Common myeloid progenitor, CD34-positive (primary cell): ENCODE data around the gene C1QTNF9. TPM values are rescaled to one million over a fixed set of nuclear protein-coding genes. Genes with fewer than 3 reads are reported as not detected.
"Not testable (repeated sequence)": the region's sequence is repeated elsewhere in the genome, so short reads cannot be mapped to it uniquely, and the experiment has no call there.

Experiments
- CTCF ChIA-PET: fragments of 350-600 bp; sonication (Branson Sonifier 250); formaldehyde crosslinking; loops from one replicate; lab custom pipeline; 2021; ENCODE audit warnings: antibody characterized with exemption; lab: Charles Lee
- POLR2A ChIA-PET: fragments of 350-600 bp; sonication (Branson Sonifier 250); formaldehyde crosslinking; loops from one replicate; lab custom pipeline; 2021; ENCODE audit warnings: antibody characterized with exemption; lab: Charles Lee
- DNase-seq, 3 donors: peaks; one replicate each; pipeline versions ENCODE4 v3.0.0 to v3.0.0-alpha.2; 2013
- H3K27ac ChIP-seq, 2 experiments: 1 replicate in 1 of 2; 2 replicates in 1 of 2; pipeline ENCODE4 v1.7.0; 2013; ENCODE audit warnings: inconsistent platforms in 2 of 2, low read length in 2 of 2, mild to moderate bottlenecking in 2 of 2, low read depth in 1 of 2, moderate library complexity in 1 of 2; ENCODE audit not compliant: severe bottlenecking in 2 of 2, insufficient read depth in 1 of 2, poor library complexity in 1 of 2
- H3K27me3 ChIP-seq, 5 experiments: replicated peaks in 2 of 5; 1 replicate in 3 of 5; 2 replicates in 2 of 5; pipeline versions ENCODE4 v1.6.1 to v1.7.0; 2013; ENCODE audit warnings: low read length in 4 of 5, mild to moderate bottlenecking in 2 of 5, moderate library complexity in 2 of 5, inconsistent platforms in 1 of 5; ENCODE audit not compliant: insufficient read depth in 5 of 5, control insufficient read depth in 4 of 5
- H3K36me3 ChIP-seq, 4 experiments: 1 replicate in 2 of 4; 2 replicates in 2 of 4; pipeline versions ENCODE4 v1.6.1 to v1.7.0; 2013; ENCODE audit warnings: low read length in 3 of 4, control low read depth in 1 of 4, mild to moderate bottlenecking in 1 of 4; ENCODE audit not compliant: control insufficient read depth in 4 of 4, insufficient read depth in 4 of 4
- H3K4me1 ChIP-seq, 4 experiments: 1 replicate in 3 of 4; 2 replicates in 1 of 4; pipeline versions ENCODE4 v1.6.1 to v1.7.1; 2013; ENCODE audit warnings: low read length in 3 of 4, mild to moderate bottlenecking in 3 of 4, control low read depth in 1 of 4, inconsistent platforms in 1 of 4, moderate library complexity in 1 of 4; ENCODE audit not compliant: control insufficient read depth in 4 of 4, insufficient read depth in 4 of 4; ENCODE audit errors: control extremely low read depth in 1 of 4
- H3K4me3 ChIP-seq, 7 experiments: 1 replicate in 4 of 7; 2 replicates in 3 of 7; pipeline versions ENCODE4 v1.5.1 to v1.7.0; 2013; ENCODE audit warnings: mild to moderate bottlenecking in 7 of 7, low read length in 6 of 7, moderate library complexity in 6 of 7, inconsistent platforms in 2 of 7, low read depth in 2 of 7, control low read depth in 1 of 7; ENCODE audit not compliant: insufficient read depth in 4 of 7, control insufficient read depth in 1 of 7; ENCODE audit errors: extremely low read depth in 1 of 7
- H3K9me3 ChIP-seq, 5 experiments: 1 replicate in 4 of 5; 2 replicates in 1 of 5; pipeline versions ENCODE4 v1.6.1 to v1.7.1; 2013; ENCODE audit warnings: low read length in 4 of 5, mild to moderate bottlenecking in 2 of 5, inconsistent platforms in 1 of 5, low read depth in 1 of 5, moderate library complexity in 1 of 5; ENCODE audit not compliant: control insufficient read depth in 4 of 5, insufficient read depth in 2 of 5; ENCODE audit errors: control extremely low read depth in 1 of 5
- WGBS: methylation state at CpG from one replicate; pipeline ENCODE4 v1.1.5; 2013; ENCODE audit not compliant: insufficient coverage; 5-methylcytosine and 5-hydroxymethylcytosine counted together
- polyA plus RNA-seq: library from polyadenylated mRNA; unstranded; fragments of 120-200 nt; gene quantifications from one replicate; pipeline ENCODE4 v1.2.1, GENCODE V29; 2013

Gene C1QTNF9, protein sequence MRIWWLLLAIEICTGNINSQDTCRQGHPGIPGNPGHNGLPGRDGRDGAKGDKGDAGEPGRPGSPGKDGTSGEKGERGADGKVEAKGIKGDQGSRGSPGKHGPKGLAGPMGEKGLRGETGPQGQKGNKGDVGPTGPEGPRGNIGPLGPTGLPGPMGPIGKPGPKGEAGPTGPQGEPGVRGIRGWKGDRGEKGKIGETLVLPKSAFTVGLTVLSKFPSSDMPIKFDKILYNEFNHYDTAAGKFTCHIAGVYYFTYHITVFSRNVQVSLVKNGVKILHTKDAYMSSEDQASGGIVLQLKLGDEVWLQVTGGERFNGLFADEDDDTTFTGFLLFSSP
- polyA plus RNA-seq = not detected

DNA sequence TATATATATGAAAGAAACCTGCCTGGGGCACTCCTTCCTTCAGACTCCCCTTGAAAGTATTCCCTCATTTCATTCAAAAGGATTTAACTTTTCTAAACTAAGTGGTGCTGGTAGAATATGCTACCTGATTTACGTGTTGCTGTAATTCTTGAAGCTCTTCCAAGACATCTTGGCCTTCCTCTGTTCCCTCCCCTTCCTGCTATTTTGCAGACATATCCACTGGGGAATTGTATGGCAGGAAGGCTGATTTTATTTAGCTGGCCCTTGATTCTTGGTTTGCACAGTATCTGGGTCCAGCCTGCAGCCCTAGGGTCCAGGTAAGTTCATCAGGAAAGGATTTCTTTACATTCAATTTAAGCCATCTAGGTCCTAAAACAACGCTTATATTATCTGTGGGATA, at the start of gene C1QTNF9:
C1QTNF9 (plus strand) TSS at position 281 of the 400 bp plus-strand sequence. CDS start 6,424 bp downstream, outside the sequence.
- H3K9me3 ChIP-seq, CTCF ChIA-PET, H3K4me1 ChIP-seq, H3K4me3 ChIP-seq, H3K27me3 ChIP-seq, H3K27ac ChIP-seq, POLR2A ChIA-PET, DNase-seq: not testable (repeated sequence)
- peaks cover 0 to 12% (median 8%) of the 10 kb centered on the region in 4 experiments for H3K36me3 ChIP-seq
- no CpG with 5 or more reads among the region's 2 CpGs for WGBS

DNA sequence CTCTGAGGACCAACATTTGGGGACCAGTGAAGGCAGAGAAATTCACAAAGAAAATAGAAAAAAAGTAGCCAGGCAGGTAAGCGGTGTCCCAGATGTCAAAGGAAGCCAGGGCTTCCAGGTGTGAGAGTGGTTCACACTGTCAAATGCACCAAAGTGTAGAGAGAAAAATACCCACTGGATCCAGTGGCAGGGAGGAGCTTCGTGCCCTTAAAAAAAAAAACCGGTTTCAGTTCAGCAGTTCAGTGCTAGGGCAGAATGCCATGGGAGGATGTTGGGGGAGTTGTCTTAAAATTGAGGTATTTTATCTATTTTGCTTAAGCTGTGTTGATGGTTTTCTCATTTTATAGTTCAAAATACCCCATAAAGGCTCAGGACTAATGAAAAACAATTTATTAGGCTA, 47.8 kb upstream of the C1QTNF9 start:
- no peak overlapping the region for H3K27ac ChIP-seq
- peaks cover 0 to 3% (median 1%) of the 10 kb centered on the region in 4 experiments for H3K36me3 ChIP-seq
- H3K9me3 ChIP-seq = no peaks in the 10 kb centered on the region
- POLR2A ChIA-PET = interaction anchor here (1.1 kb wide), 1 partner anchor 9 kb away, joined by 3 read pairs; no protein-coding TSS in a partner anchor
- peaks cover 2 to 15% (median 13%) of the 10 kb centered on the region in 4 experiments for H3K4me1 ChIP-seq
- DNase-seq = peak in 1 of 3 donors; percentile 66
- 100% methylated on average over 2 of the region's 3 CpGs for WGBS
- H3K27me3 ChIP-seq = no peaks in the 10 kb centered on the region
- H3K4me3 ChIP-seq = no peak overlapping the region
- CTCF ChIA-PET = interaction anchor here (1.1 to 1.6 kb wide), 4 partner anchors 8 to 861 kb away, joined by 3 to 6 read pairs (median 3); no protein-coding TSS in a partner anchor

DNA sequence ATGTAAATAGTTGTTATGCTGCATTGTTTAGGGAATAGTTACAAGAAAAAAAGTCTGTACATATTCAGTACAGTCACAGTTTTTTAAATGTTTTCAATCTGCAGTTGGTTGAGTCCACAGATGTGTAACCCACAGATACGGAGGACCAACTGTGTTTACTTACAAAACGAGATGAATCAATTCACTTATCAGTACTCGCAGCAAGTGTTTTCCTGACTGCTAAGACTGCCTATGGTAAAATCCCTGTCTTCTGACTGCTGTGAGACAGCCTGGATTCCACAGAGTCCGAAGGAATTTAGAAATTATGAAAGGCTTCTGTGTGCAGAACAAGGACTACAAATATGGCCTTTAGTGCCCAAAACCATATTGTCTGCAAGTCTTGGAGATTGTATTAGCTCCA, 45.7 kb upstream of the C1QTNF9 start:
- H3K36me3 ChIP-seq = peaks cover 0 to 2% (median 1%) of the 10 kb centered on the region in 4 experiments
- H3K27me3 ChIP-seq = no peaks in the 10 kb centered on the region
- H3K9me3 ChIP-seq = no peaks in the 10 kb centered on the region
- DNase-seq = peak in 1 of 3 donors; percentile 19
- CTCF ChIA-PET = interaction anchor here (0.9 to 8.5 kb wide), 7 partner anchors 7 to 33 kb away, joined by 3 to 74 read pairs (median 3); no protein-coding TSS in a partner anchor
- H3K4me1 ChIP-seq = peaks cover 7 to 28% (median 24%) of the 10 kb centered on the region in 4 experiments
- H3K4me3 ChIP-seq = no peak overlapping the region
- H3K27ac ChIP-seq = no peak overlapping the region
- POLR2A ChIA-PET = no interaction called here
- WGBS = 91% methylated on average over 4 of the region's 4 CpGs

DNA sequence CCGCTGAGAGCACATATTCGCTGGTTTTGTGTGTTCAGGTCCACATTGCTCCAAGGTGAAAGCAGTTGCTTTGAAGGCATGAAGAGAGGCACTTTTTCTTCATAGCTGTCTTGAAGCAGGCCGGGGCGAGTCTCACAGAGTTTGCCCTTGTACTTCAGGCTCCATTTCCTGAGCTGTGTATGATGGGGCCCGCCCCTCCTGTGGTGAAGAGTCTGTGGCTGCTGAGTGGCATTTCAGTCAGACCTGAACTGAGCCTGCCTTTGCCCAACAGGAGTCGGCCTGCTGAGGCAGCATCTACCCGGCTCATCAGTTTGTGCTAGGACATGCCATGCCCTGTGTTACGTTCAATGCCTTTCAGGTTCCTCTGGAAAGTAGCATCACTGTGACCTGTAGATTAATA, 44.4 kb upstream of the C1QTNF9 start:
- Histone ChIP-seq H3K27me3 (no peaks in the 10 kb centered on the region), H3K4me1 (peaks cover 9 to 31% (median 25%) of the 10 kb centered on the region in 4 experiments), H3K36me3 (peaks cover 0 to 2% (median 0%) of the 10 kb centered on the region in 4 experiments), H3K4me3 (peak overlapping the region in 1 of 7 experiments; percentile 29), H3K27ac (peak overlapping the region in 1 of 2 experiments; percentile 27), H3K9me3 (no peaks in the 10 kb centered on the region)
- ChIA-PET POLR2A (interaction anchor here (0.7 kb wide), 1 partner anchor 19 kb away, joined by 8 read pairs; no protein-coding TSS in a partner anchor), CTCF (interaction anchor here (0.7 to 8.5 kb wide), 5 partner anchors 9 to 36 kb away, joined by 3 to 74 read pairs (median 4); no protein-coding TSS in a partner anchor)
- DNase-seq = peak; percentile 47 to 81 (median 72)
- WGBS = 33% methylated on average over 8 of the region's 8 CpGs

DNA sequence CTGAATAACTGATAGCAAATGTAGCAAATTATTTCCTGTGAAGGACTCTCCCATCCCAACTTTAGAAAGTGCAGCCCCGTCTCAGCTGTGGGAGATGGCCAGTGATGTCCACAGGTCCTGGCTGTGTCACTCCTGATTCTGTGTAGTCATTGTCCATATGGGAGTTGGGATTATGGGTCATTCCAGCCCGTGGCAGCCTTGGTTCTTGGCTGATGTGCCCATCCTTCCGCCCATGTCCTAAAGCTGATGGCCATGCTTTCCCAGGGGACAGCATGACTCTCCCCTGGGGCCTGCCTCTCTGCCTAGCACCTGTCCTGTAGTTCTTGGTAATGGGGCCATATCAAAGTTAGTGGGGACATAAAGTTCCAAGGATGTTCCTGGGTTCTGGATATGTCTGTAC, 43.9 kb upstream of the C1QTNF9 start:
- no peaks in the 10 kb centered on the region for H3K9me3 ChIP-seq
- CTCF ChIA-PET = interaction anchor here (0.5 to 8.5 kb wide), 5 partner anchors 9 to 37 kb away, joined by 3 to 74 read pairs (median 4); no protein-coding TSS in a partner anchor
- H3K36me3 ChIP-seq = peaks cover 0 to 2% (median 0%) of the 10 kb centered on the region in 4 experiments
- POLR2A ChIA-PET = interaction anchor here (0.7 kb wide), 1 partner anchor 20 kb away, joined by 8 read pairs; no protein-coding TSS in a partner anchor
- WGBS = 100% methylated on average over 2 of the region's 3 CpGs
- no peak for DNase-seq
- H3K4me1 ChIP-seq = peaks cover 13 to 36% (median 28%) of the 10 kb centered on the region in 4 experiments
- no peaks in the 10 kb centered on the region for H3K27me3 ChIP-seq
- peak overlapping the region in 1 of 2 experiments; percentile 27 for H3K27ac ChIP-seq
- H3K4me3 ChIP-seq = no peak overlapping the region

DNA sequence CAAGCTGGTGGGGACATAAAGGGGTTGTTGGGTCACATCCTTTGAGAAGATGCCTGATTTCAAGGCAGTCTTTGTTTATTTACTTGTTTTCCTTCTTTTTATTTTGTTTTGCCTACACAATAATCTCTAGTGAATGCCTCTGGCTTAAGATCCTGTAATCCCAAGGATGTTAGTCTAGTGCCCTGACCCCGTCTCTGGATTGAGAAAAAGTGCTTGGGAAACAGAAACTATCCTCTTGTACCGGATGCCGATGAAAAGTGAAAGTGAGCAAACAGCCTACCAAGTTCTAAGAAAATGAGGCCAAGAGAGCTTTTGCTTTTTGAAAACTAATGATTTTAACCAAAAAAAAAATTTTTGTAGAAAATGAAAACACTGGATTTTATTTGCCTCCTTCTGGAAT, 42.1 kb upstream of the C1QTNF9 start:
- Histone ChIP-seq H3K27me3 (no peaks in the 10 kb centered on the region), H3K4me3 (peak overlapping the region in 5 of 7 experiments; percentile 31 to 77 (median 66)), H3K9me3 (no peaks in the 10 kb centered on the region), H3K36me3 (peaks cover 0 to 2% (median 0%) of the 10 kb centered on the region in 4 experiments), H3K4me1 (peaks cover 19 to 54% (median 43%) of the 10 kb centered on the region in 4 experiments), H3K27ac (peak overlapping the region; percentile 66 to 69)
- DNase-seq = peak in 2 of 3 donors; percentile 72 to 76
- ChIA-PET POLR2A (no interaction called here), CTCF (interaction anchor here (8.5 kb wide), 1 partner anchor 11 kb away, joined by 74 read pairs; no protein-coding TSS in a partner anchor)
- WGBS = 0% methylated on average over 1 of the region's 3 CpGs
